SK-N-MC (cell line): ENCODE data around the gene ZNF521.

ENCODE experiments used
- DNase-seq: peaks from one replicate; pipeline ENCODE4 v3.0.0-alpha.2; 2011; ENCODE audit warnings: low read depth, low spot score
- H3K27ac ChIP-seq: fragments of 200-600 bp; sonication (generic); 2 replicates; pipeline ENCODE4 v1.5.1; 2016; ENCODE audit warnings: mixed run types
- H3K36me3 ChIP-seq: fragments of 200-600 bp; sonication (generic); 2 replicates; pipeline ENCODE4 v1.6.1; 2017; ENCODE audit warnings: antibody characterized with exemption, low read length, mixed read lengths; ENCODE audit not compliant: insufficient read depth
- H3K4me3 ChIP-seq: fragments of 200-600 bp; sonication (generic); 2 replicates; pipeline ENCODE4 v1.5.1; 2016
- H3K9ac ChIP-seq: fragments of 200-600 bp; sonication (generic); 2 replicates; pipeline ENCODE4 v1.8.0; 2017; ENCODE audit warnings: mixed run types, mixed read lengths; ENCODE audit not compliant: insufficient read length
- H3K9me3 ChIP-seq: fragments of 200-600 bp; sonication (generic); 2 replicates; pipeline ENCODE4 v1.6.1; 2017; ENCODE audit warnings: low read depth, mild to moderate bottlenecking, antibody characterized with exemption, low read length, moderate library complexity, mixed read lengths
- EZH2 ChIP-seq: fragments of 200-600 bp; sonication (generic); IDR thresholded peaks from one replicate; pipeline ENCODE4 v1.6.1; 2017; ENCODE audit warnings: antibody characterized with exemption
- FOXP2 ChIP-seq: optimal IDR thresholded peaks from 2 replicates; pipeline ENCODE3; 2011; ENCODE audit warnings: mild to moderate bottlenecking, moderate library complexity; ENCODE audit not compliant: insufficient read depth; ENCODE audit errors: extremely low read length, control extremely low read depth
- POLR2AphosphoS5 ChIP-seq: IDR thresholded peaks from 2 replicates; pipeline ENCODE4 v1.6.1; 2012; ENCODE audit warnings: mild to moderate bottlenecking, low read depth, low read length, borderline replicate concordance

The ZNF521 gene

DNA sequence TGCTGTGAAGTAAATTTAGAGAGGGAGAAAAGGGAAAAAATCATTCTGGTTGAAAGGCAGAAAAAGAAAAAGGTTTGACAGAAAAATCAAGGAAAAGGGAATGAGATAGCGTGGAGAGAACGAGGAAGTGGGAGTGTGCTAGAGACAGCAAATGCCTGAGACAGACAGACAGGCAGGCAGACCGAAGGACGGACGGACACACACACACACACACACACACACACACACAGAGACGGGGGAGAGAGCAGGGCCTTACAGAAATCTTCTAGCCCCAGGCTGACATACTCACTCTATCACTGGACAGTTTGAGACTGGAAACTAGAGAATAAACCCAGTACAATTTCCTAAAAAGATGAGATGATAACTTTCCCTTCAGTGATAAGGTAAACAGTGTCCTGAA, 238.4 kb downstream of the ZNF521 start:
- no peak for DNase-seq
- H3K9ac ChIP-seq, result no peak overlapping the region

GRCh38 chr18:25112821-25113434, 239.0 kb downstream of the ZNF521 start:
- H3K27ac ChIP-seq, result no peak overlapping the region
- TF ChIP-seq EZH2 (no peak), POLR2AphosphoS5 (no peak), FOXP2 (no peak)
- no peaks in the 10 kb centered on the region for H3K36me3 ChIP-seq
- H3K9ac ChIP-seq, result no peak overlapping the region
- DNase-seq, result no peak
- no peak overlapping the region for H3K4me3 ChIP-seq
- H3K9me3 ChIP-seq, result no peaks in the 10 kb centered on the region

More for the DNA sequence above, 238.4 kb downstream of the ZNF521 start:
- Histone ChIP-seq H3K27ac (no peak overlapping the region), H3K36me3 (no peaks in the 10 kb centered on the region), H3K9me3 (no peaks in the 10 kb centered on the region), H3K4me3 (no peak overlapping the region)
- TF ChIP-seq POLR2AphosphoS5, result no peak
- TF ChIP-seq FOXP2, result no peak
- TF ChIP-seq EZH2, result no peak

DNA sequence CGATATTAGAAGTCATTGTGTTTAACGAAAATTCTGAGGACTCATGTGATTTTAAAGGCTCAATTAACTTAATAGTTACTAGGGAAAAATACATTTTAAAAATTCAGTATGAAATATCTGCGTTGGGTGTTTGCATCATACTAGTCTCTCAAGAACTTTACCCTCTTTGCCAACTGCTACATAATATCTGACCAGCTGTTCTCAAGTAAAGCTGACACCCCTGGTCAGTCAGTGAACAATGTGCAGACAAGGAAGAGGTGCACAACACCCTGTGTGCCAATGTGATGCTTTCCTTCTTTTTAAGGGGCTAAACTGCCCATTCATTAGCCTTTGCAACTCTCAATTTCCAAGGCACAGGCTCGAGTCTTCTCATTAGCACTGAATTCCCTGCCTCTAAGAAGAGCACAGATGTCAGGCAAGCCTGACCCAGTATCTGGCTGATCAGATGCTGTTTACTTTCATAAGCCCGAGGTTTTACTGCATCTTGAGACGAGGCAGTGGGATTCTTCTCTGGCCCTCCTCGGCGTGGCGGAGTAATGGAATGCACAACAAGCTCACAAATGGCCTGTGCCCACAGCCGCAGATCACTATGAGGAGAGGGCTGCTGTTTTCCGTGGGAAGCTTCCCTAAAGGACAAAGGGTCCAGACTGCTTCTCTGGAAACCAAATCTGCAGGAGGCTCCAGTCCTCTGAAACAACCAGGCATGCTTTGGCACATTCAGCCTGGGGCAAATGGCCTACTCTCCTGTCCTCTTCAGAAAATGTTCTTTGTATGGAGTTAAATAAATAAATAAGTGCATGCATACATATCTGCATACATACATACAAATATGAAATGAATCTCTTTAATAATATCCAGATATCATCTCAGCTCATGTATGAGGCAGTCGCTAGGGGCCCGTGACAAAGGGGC, 240.3 kb downstream of the ZNF521 start:
- Histone ChIP-seq H3K9ac (no peak overlapping the region), H3K36me3 (no peaks in the 10 kb centered on the region), H3K9me3 (no peaks in the 10 kb centered on the region), H3K27ac (no peak overlapping the region), H3K4me3 (no peak overlapping the region)
- TF ChIP-seq EZH2 (no peak), FOXP2 (no peak), POLR2AphosphoS5 (no peak)
- no peak for DNase-seq

DNA sequence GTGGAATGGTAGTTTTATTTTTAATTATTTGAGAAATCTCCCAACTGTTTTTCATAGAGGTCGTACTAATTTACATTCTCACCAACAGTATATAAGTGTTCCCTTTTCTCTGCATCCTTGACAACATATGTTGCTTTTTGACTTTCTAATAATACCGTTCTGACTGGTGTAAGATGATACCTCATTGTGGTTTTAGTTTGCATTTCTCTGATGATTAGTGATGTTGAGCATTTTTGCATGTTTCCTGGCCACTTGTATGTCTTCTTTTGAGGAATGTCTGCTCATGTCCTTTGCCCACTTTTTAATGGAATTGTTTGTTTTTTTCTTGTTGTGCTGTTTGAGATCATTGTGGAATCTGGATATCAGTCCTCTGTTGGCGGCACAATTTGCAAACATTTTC, 242.5 kb downstream of the ZNF521 start:
- no peaks in the 10 kb centered on the region for H3K36me3 ChIP-seq
- no peak overlapping the region for H3K4me3 ChIP-seq
- no peak for DNase-seq
- no peak overlapping the region for H3K9ac ChIP-seq
- H3K9me3 ChIP-seq, result no peaks in the 10 kb centered on the region
- TF ChIP-seq FOXP2, result no peak
- TF ChIP-seq POLR2AphosphoS5, result no peak
- no peak for TF ChIP-seq EZH2
- no peak overlapping the region for H3K27ac ChIP-seq

GRCh38 chr18:25103468-25104155, 248.4 kb downstream of the ZNF521 start:
- H3K9ac ChIP-seq, result no peak overlapping the region
- no peak overlapping the region for H3K4me3 ChIP-seq
- no peaks in the 10 kb centered on the region for H3K36me3 ChIP-seq
- H3K9me3 ChIP-seq, result no peaks in the 10 kb centered on the region
- TF ChIP-seq EZH2, result no peak
- TF ChIP-seq FOXP2, result no peak
- no peak for TF ChIP-seq POLR2AphosphoS5
- DNase-seq, result no peak
- H3K27ac ChIP-seq, result no peak overlapping the region

GRCh38 chr18:25102662-25103061, 249.3 kb downstream of the ZNF521 start:
- no peaks in the 10 kb centered on the region for H3K36me3 ChIP-seq
- no peaks in the 10 kb centered on the region for H3K9me3 ChIP-seq
- H3K27ac ChIP-seq, result no peak overlapping the region
- no peak overlapping the region for H3K4me3 ChIP-seq
- DNase-seq, result no peak
- no peak overlapping the region for H3K9ac ChIP-seq
- TF ChIP-seq EZH2 (no peak), FOXP2 (no peak), POLR2AphosphoS5 (no peak)

- no peak for TF ChIP-seq EZH2
- TF ChIP-seq POLR2AphosphoS5, result no peak
- TF ChIP-seq FOXP2, result no peak
- H3K27ac ChIP-seq, result no peak overlapping the region
- H3K9ac ChIP-seq, result no peak overlapping the region
- DNase-seq, result no peak
- H3K4me3 ChIP-seq, result no peak overlapping the region
- H3K36me3 ChIP-seq, result no peaks in the 10 kb centered on the region
- no peaks in the 10 kb centered on the region for H3K9me3 ChIP-seq
These were observed 251.5 kb downstream of the ZNF521 start for GRCh38 chr18:25100418-25100817.

- H3K36me3 ChIP-seq, result no peaks in the 10 kb centered on the region
- H3K9ac ChIP-seq, result no peak overlapping the region
- TF ChIP-seq EZH2 (no peak), FOXP2 (no peak)
- no peak for DNase-seq
- no peak overlapping the region for H3K27ac ChIP-seq
- no peaks in the 10 kb centered on the region for H3K9me3 ChIP-seq
- no peak overlapping the region for H3K4me3 ChIP-seq
These were observed 252.1 kb downstream of the ZNF521 start for GRCh38 chr18:25099895-25100294.
